ENCODE results near the gene EED.

EED gene

GRCh38 chr11:86244522-86245368 is at the start of gene EED:
TSS of gene EED (plus strand) at chr11:86244753. CDS start at chr11:86245230, 477 bp downstream.
- DNase-seq (ENCODE audit: low spot score), result peak; percentile 86

GRCh38 chr11:86194998-86195397 is 49.6 kb upstream of the EED start:
- DNase-seq (ENCODE audit: low spot score), result no peak

- no peak for DNase-seq (ENCODE audit: low spot score)
Observed at GRCh38 chr11:86196085-86196696, 48.4 kb upstream of the EED start.

GRCh38 chr11:86196913-86197312 is 47.6 kb upstream of the EED start:
- no peak for DNase-seq (ENCODE audit: low spot score)

- DNase-seq (ENCODE audit: low spot score), result no peak
Observed at GRCh38 chr11:86197448-86197847, 47.1 kb upstream of the EED start.

- no peak for DNase-seq (ENCODE audit: low spot score)
Observed at GRCh38 chr11:86198139-86198538, 46.4 kb upstream of the EED start.

- DNase-seq (ENCODE audit: low spot score), result no peak
Observed at GRCh38 chr11:86199354-86199753, 45.2 kb upstream of the EED start.

GRCh38 chr11:86201371-86201884 is 43.1 kb upstream of the EED start:
- DNase-seq (ENCODE audit: low spot score), result no peak

- no peak for DNase-seq (ENCODE audit: low spot score)
Observed at GRCh38 chr11:86202013-86202336, 42.6 kb upstream of the EED start.

GRCh38 chr11:86204356-86204755 is 40.2 kb upstream of the EED start:
- DNase-seq (ENCODE audit: low spot score), result no peak

GRCh38 chr11:86205421-86206336 is 38.9 kb upstream of the EED start:
- DNase-seq (ENCODE audit: low spot score), result no peak

GRCh38 chr11:86206337-86206695 is 38.2 kb upstream of the EED start:
- no peak for DNase-seq (ENCODE audit: low spot score)

- no peak for DNase-seq (ENCODE audit: low spot score)
Observed at GRCh38 chr11:86207413-86207812, 37.1 kb upstream of the EED start.

GRCh38 chr11:86208572-86208971 is 36.0 kb upstream of the EED start:
- DNase-seq (ENCODE audit: low spot score), result no peak

- no peak for DNase-seq (ENCODE audit: low spot score)
Observed at GRCh38 chr11:86209806-86210657, 34.5 kb upstream of the EED start.

GRCh38 chr11:86210898-86211297 is 33.7 kb upstream of the EED start:
- DNase-seq (ENCODE audit: low spot score), result no peak

- no peak for DNase-seq (ENCODE audit: low spot score)
Observed at GRCh38 chr11:86211619-86212018, 32.9 kb upstream of the EED start.

GRCh38 chr11:86212019-86212611 is 32.4 kb upstream of the EED start:
- no peak for DNase-seq (ENCODE audit: low spot score)

GRCh38 chr11:86214710-86215109 is 29.8 kb upstream of the EED start:
- no peak for DNase-seq (ENCODE audit: low spot score)

GRCh38 chr11:86218125-86219084 is 26.1 kb upstream of the EED start:
- peak; percentile 76 for DNase-seq (ENCODE audit: low spot score)

Measured in hepatic stellate cell (primary cell).